Fibroblast of villous mesenchyme (primary cell): ENCODE measurements around the gene NEURL1B. TPM values are rescaled to one million over a fixed set of nuclear protein-coding genes. Genes with fewer than 3 reads are reported as not detected.
A peak's percentile ranks its signal among the peaks of the same experiment; 100 is the strongest.

Experiments used
- DNase-seq: peaks from one replicate; pipeline ENCODE4 v3.0.0-alpha.2; 2010; ENCODE audit warnings: low read depth
- H3K4me3 ChIP-seq: 2 replicates; pipeline ENCODE4 v1.5.1; 2011; ENCODE audit warnings: low read depth, mild to moderate bottlenecking, low read length
- total RNA-seq: library from RNA; depleted of rRNA; stranded (reverse); fragments of >200 nt; gene quantifications from 2 replicates; pipeline ENCODE4 v1.2.3, GENCODE V29; 2012
- TF ChIP-seq, protein P1 (sequence below): IDR thresholded peaks from 2 replicates; pipeline ENCODE4 v1.5.1; 2012; ENCODE audit warnings: low read depth, mild to moderate bottlenecking, low read length; ENCODE audit not compliant: insufficient read depth

The NEURL1B gene
- total RNA-seq, 1 donor: 4.3 TPM

DNA sequence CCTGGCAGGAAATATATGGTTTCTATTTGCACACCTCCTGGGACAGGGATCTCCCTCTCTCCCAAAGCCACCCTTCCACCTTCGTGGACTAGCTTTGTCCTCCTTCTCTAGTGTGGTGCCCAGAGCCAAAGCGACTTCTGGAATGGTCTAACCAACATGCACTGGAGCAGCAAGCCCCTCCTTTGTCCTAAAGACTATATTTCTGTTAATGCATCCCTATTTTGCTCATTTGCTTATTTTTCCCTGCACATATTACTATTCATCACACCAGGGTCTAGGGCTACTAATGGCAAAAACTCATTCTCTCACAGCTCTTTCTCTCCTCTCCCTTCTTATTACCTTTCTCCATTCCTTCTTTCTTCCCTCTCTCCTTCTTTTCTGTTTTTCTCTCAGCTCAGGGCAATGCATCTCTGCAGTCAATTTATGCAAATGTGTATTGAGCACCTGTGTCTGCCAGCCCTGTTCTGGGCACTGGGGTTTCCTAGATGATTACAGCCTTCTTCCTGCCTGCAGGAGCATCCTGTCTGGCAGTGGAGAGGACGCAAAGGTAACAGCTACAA, 2.8 kb upstream of the NEURL1B start:
- TF ChIP-seq, protein P1, sequence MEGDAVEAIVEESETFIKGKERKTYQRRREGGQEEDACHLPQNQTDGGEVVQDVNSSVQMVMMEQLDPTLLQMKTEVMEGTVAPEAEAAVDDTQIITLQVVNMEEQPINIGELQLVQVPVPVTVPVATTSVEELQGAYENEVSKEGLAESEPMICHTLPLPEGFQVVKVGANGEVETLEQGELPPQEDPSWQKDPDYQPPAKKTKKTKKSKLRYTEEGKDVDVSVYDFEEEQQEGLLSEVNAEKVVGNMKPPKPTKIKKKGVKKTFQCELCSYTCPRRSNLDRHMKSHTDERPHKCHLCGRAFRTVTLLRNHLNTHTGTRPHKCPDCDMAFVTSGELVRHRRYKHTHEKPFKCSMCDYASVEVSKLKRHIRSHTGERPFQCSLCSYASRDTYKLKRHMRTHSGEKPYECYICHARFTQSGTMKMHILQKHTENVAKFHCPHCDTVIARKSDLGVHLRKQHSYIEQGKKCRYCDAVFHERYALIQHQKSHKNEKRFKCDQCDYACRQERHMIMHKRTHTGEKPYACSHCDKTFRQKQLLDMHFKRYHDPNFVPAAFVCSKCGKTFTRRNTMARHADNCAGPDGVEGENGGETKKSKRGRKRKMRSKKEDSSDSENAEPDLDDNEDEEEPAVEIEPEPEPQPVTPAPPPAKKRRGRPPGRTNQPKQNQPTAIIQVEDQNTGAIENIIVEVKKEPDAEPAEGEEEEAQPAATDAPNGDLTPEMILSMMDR: no peak
- DNase-seq: no peak
- no peak overlapping the region for H3K4me3 ChIP-seq

DNA sequence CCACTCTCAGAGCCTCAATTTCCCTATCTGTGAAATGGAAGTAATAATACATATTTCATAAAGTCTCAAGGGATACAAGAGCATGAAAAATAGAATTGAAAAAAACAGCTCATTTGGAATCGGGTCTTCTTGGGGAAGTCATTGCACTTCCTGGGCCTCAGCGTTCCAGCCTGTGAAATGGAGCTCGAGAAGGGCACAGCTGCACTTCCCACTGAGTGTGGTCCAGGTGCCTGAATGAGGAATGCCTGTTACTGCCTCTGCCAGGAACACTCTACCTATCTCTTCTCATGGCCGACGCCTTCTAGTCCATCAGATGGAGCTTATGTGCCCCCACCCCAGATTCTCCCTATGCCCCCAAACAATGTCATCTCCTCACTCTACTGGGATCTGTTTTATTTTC, 924 bp upstream of the NEURL1B start:
- no peak for DNase-seq
- H3K4me3 ChIP-seq: no peak overlapping the region
- TF ChIP-seq, protein P1: no peak

DNA sequence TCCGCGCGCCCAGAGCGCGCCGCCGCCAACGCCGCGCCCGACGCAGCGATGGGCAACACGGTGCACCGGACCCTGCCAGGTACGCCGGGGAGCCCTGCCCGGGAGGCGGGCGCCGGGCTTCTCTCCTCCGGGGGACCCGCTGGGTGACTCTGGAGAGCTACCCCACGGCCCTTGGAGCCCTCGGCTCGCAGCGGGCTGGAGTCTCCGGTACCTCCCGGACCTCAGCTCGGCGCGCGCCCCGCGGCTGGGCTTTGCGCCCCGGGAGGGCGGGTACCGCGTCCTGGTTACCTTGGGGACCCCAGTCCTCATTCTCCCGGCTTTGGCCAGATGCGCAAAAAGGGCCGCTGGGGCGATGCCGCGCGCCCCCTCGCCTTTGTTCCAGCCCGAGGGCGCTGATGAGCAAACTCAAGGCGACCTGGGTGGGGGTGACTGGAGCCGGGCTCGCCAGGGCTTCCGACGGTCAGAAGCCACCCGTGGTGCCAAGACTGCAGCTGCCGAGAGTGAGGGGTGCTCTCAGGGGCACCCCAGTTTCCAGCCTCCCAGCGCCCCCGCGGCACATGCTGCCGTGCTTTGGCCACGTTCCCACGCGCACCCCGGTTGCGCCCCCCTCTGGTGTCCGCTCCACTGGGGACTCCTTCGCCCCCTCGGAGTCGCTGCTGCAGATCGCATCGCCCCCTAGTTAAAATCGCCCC, 442 bp downstream of the NEURL1B start:
- peak; percentile 11 for DNase-seq
- H3K4me3 ChIP-seq: peak overlapping the region; percentile 62
- TF ChIP-seq, protein P1: peak; percentile 4

DNA sequence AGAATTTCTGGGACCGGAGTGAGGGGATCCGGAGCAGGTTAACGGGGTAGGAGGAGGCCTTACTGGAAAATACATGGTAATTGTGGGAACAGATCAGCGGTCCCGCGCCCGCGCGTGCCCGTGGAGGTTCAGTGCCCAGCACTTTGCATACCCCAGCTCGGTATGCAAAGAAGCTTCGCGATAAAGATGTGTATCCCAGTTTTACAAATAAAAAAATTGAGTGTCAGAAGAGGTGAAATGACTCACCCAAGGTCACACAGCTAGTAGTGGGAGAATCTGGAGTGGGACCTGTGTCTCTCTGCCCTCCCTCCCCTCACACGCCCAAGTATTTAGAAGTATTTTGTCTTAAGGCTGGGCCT, 967 bp downstream of the NEURL1B start:
- peak; percentile 20 for DNase-seq
- peak overlapping the region; percentile 62 for H3K4me3 ChIP-seq

DNA sequence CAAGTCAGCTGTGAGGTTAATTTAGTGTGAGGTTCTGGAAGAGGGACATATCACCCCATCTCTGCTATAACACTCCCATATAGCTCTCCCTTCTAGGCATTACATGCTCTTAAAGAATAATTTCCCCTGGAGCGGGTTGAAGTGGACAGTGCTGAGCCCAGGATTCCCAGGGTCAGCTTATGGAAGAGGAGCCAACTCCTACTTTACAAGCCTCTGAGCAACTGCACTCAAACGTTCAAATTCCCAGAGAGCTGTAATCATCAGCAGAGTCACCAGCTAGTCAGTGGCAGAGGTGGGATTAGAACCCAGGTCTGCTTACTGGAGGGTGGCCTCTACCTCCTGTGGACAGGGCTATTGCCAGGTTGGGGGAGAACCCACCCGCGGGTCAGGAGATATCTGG, 1.4 kb downstream of the NEURL1B start:
- no peak overlapping the region for H3K4me3 ChIP-seq
- TF ChIP-seq, protein P1: no peak
- DNase-seq: peak; percentile 18

More for the DNA sequence above, 967 bp downstream of the NEURL1B start:
- TF ChIP-seq, protein P1: no peak

DNA sequence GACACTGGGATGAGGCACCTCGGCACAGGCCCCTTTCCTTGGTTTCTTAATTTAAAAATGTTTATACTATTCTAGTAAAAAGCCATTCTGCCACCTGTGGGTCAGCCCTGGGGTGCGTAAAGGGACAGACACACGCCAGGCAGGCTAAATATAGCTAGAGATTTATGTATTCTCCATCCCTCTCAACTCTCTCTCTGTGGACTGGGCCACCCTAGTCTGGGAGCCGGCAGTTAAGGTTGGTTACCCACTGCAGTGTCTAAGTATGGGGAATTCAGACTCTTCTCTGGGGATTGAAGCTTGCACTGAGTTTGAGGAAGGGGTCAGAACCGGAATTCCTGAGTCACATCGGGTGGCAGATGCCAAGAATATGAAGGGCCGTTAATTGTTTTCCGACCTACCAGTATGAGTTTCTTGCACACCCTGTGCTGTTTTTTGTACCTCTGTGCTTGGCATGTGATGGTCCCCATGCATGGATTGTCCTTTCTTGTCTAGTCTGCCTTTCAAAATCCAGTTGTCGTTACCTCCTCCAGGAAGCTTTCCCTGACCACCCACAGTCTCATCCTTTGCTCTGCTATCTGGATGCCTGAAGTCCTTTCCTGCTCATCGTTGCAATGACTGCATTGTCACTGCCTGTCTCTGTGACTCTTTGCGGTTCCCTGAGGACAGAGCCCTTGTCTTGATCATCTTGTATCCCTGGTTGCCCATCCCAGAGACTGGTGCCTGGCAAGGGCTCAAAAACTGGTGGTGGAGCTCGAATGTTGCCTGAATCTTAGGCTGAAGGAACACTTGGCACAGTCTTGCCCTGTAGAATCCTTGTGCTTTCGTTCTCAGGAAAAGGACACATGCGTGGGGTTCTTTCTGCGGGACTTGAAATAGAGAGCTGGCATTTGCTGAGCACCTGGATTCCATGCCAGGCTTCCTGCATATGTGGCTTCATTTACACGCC, 2.1 kb downstream of the NEURL1B start:
- no peak for DNase-seq
- no peak overlapping the region for H3K4me3 ChIP-seq
- TF ChIP-seq, protein P1: no peak
